Activated B cell treated with CpG ODN at 0.5 μM for 24 hours (primary cell): ENCODE measurements around the gene WIPF3. TPM values are rescaled to one million over a fixed set of nuclear protein-coding genes. Genes with fewer than 3 reads are reported as not detected.
A peak's percentile ranks its signal among the peaks of the same experiment; 100 is the strongest.

Experiments
- ATAC-seq: fragments of 200-7000 bp; cut with Tn5 transposase; one replicate; pipeline ENCODE4 v1.10.0; 2021; ENCODE audit warnings: low read depth, mild to moderate bottlenecking, moderate library complexity
- CTCF ChIA-PET: fragments of 350-600 bp; sonication (Branson Sonifier 250); formaldehyde crosslinking; loops from one replicate; lab custom pipeline; 2021; ENCODE audit warnings: antibody characterized with exemption; lab: Charles Lee
- POLR2A ChIA-PET: fragments of 350-600 bp; sonication (Branson Sonifier 250); formaldehyde crosslinking; loops from one replicate; lab custom pipeline; 2021; ENCODE audit warnings: antibody characterized with exemption; lab: Charles Lee
- DNase-seq: peaks from one replicate; pipeline ENCODE4 v3.0.0; 2022
- H3K27ac Mint-ChIP-seq: one replicate; pipeline ENCODE4 v1.8.0; 2020; ENCODE audit warnings: mixed read lengths
- H3K27me3 Mint-ChIP-seq: one replicate; pipeline ENCODE4 v1.8.0; 2021; ENCODE audit warnings: mixed read lengths
- H3K36me3 Mint-ChIP-seq: one replicate; pipeline ENCODE4 v1.8.0; 2021; ENCODE audit warnings: low read depth, mixed read lengths
- H3K4me1 Mint-ChIP-seq: one replicate; pipeline ENCODE4 v1.8.0; 2021; ENCODE audit warnings: mixed read lengths
- H3K4me3 Mint-ChIP-seq: one replicate; pipeline ENCODE4 v1.8.0; 2020; ENCODE audit warnings: mild to moderate bottlenecking, mixed read lengths
- H3K9me3 Mint-ChIP-seq: one replicate; pipeline ENCODE4 v1.8.0; 2020; ENCODE audit warnings: mixed read lengths
- intact Hi-C: fragments of 100-400 bp; cut with micrococcal nuclease; formaldehyde crosslinking; loops from one replicate; pipeline ENCODE4 v1.15.1; 2024
- total RNA-seq: library from RNA; stranded (reverse); gene quantifications from 2 replicates; pipeline ENCODE4 v1.2.3, GENCODE V29; 2022
- TF ChIP-seq, protein P1 (sequence below): fragments of 200-600 bp; IDR thresholded peaks from one replicate; pipeline ENCODE4 v1.8.0; 2022; ENCODE audit warnings: antibody characterized with exemption, mild to moderate bottlenecking

Gene WIPF3
- total RNA-seq, 1 donor from 2014 or later = not detected

DNA sequence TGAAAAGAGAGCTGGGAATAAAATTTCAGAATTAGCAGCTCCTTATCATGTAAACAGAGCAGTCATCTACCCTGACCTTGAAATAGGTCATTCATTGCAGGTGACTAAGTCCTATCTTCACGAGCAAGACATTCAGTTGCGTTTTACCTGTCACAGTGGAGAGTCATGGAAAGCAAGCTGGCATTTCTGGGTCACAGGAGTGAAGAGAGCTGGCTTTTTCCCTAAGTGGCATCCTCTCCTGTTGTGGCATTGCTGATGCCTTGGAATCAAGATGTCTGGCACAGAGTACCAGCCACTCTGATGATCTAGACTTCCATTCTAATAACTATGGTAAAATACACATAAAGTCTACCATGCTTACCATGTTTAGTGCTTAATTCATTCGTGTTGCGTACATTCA, 112.5 kb downstream of the WIPF3 start:
- H3K4me1 Mint-ChIP-seq = no peaks in the 10 kb centered on the region
- H3K4me3 Mint-ChIP-seq = no peak overlapping the region
- TF ChIP-seq, protein P1, sequence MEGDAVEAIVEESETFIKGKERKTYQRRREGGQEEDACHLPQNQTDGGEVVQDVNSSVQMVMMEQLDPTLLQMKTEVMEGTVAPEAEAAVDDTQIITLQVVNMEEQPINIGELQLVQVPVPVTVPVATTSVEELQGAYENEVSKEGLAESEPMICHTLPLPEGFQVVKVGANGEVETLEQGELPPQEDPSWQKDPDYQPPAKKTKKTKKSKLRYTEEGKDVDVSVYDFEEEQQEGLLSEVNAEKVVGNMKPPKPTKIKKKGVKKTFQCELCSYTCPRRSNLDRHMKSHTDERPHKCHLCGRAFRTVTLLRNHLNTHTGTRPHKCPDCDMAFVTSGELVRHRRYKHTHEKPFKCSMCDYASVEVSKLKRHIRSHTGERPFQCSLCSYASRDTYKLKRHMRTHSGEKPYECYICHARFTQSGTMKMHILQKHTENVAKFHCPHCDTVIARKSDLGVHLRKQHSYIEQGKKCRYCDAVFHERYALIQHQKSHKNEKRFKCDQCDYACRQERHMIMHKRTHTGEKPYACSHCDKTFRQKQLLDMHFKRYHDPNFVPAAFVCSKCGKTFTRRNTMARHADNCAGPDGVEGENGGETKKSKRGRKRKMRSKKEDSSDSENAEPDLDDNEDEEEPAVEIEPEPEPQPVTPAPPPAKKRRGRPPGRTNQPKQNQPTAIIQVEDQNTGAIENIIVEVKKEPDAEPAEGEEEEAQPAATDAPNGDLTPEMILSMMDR = no peak
- DNase-seq (no peak), ATAC-seq (no peak)
- ChIA-PET POLR2A (no interaction called here), CTCF (no interaction called here)
- peaks cover 54% of the 10 kb centered on the region for H3K36me3 Mint-ChIP-seq
- no peaks in the 10 kb centered on the region for H3K9me3 Mint-ChIP-seq
- no peak overlapping the region for H3K27ac Mint-ChIP-seq
- H3K27me3 Mint-ChIP-seq = no peaks in the 10 kb centered on the region
- intact Hi-C loops = no loop called here

DNA sequence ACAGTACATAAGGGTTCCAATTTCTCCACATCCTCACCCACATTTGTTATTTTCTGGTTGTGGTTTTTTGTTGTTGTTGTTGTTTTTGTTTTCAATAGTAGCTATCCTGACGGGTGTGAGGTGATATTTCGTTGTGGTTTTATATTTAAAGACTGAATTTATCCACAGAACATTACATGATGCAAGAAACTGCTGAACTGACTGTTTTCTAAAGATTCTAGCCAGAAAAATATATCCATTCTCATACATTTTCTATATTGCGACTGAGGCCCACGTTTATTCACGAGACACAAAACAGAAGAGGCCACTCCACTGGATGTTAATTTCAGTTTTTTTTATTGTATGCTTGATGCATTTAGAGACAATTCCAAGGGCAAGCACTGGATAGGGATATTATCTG, 113.5 kb downstream of the WIPF3 start:
- Mint-ChIP-seq H3K4me1 (no peaks in the 10 kb centered on the region), H3K36me3 (peaks cover 63% of the 10 kb centered on the region), H3K4me3 (no peak overlapping the region), H3K27me3 (no peaks in the 10 kb centered on the region), H3K27ac (no peak overlapping the region), H3K9me3 (no peaks in the 10 kb centered on the region)
- ATAC-seq = no peak
- ChIA-PET CTCF (interaction anchor here (1.1 to 1.5 kb wide), 2 partner anchors 15 to 49 kb away, joined by 3 read pairs; no protein-coding TSS in a partner anchor), POLR2A (no interaction called here)
- no peak for DNase-seq
- intact Hi-C loops = loop anchor here (2.0 kb wide), 2 partner anchors 493 to 645 kb away; no protein-coding TSS in a partner anchor
- TF ChIP-seq, protein P1 = no peak

DNA sequence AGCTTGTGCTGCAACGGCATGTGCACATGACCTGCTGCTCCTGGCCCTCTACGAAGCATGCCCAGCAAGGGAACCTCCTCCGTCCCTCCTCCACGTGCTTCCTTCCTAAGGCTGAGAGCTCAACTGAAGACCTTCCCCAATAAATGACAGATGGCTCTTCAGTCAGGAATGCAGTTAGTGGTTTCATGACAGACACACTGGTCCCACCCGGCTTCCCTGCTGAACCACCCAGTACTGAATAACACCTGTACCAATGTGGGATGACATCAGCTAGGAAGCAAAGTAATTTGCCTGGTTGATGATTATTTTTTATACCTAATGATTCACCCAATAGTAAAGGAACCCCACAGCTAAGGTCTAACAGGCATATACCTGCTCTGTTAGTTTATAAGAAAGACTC, 114.2 kb downstream of the WIPF3 start:
- CTCF ChIA-PET = interaction anchor here (0.9 to 3.5 kb wide), 9 partner anchors 8 to 285 kb away, joined by 3 to 25 read pairs (median 3); no protein-coding TSS in a partner anchor
- POLR2A ChIA-PET = no interaction called here
- DNase-seq (no peak), ATAC-seq (no peak)
- Mint-ChIP-seq H3K4me3 (no peak overlapping the region), H3K4me1 (no peaks in the 10 kb centered on the region), H3K36me3 (peaks cover 69% of the 10 kb centered on the region), H3K27ac (no peak overlapping the region), H3K9me3 (no peaks in the 10 kb centered on the region), H3K27me3 (no peaks in the 10 kb centered on the region)
- intact Hi-C loops = loop anchor here (2.0 kb wide), 2 partner anchors 492 to 644 kb away; no protein-coding TSS in a partner anchor
- TF ChIP-seq, protein P1 = no peak

DNA sequence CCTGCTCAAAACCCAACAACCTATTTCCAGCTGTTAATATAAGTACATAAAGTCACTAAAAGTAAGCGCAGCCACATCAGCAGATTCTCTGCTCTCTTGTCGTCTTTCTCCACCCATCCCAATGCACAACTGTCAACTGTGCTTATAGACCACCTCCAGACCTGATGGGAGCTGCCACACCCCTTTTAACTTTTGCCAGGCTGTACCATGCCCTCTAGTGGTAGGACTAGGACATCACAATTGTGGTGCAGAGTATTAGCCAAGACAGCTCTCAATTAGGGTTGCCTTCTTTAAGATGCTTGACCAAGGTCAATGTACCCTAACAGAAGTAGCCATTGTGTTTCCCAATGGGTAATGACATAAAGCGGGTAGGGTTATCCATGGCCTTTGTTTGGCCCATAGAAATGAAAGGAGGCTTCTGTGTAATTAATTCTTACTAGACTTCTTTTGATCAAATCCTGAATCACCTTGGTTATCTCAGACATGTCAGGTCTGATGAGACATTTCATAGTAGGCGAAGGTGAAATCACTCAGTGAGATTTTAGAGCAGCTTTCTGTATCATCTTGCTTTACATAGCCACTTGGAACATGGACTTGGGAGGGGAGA, 115.2 kb downstream of the WIPF3 start:
- H3K27me3 Mint-ChIP-seq = no peaks in the 10 kb centered on the region
- H3K4me1 Mint-ChIP-seq = no peaks in the 10 kb centered on the region
- H3K4me3 Mint-ChIP-seq = no peak overlapping the region
- peaks cover 73% of the 10 kb centered on the region for H3K36me3 Mint-ChIP-seq
- DNase-seq (no peak), ATAC-seq (peak; percentile 97)
- intact Hi-C loops = loop anchor here (1.0 to 2.0 kb wide), 4 partner anchors 43 to 643 kb away; no protein-coding TSS in a partner anchor
- CTCF ChIA-PET = interaction anchor here (0.9 to 3.5 kb wide), 15 partner anchors 8 to 999 kb away, joined by 3 to 25 read pairs (median 3); no protein-coding TSS in a partner anchor
- TF ChIP-seq, protein P1 = no peak
- no peaks in the 10 kb centered on the region for H3K9me3 Mint-ChIP-seq
- no peak overlapping the region for H3K27ac Mint-ChIP-seq
- POLR2A ChIA-PET = interaction anchor here (0.7 kb wide), 1 partner anchor 129 kb away, joined by 3 read pairs; no protein-coding TSS in a partner anchor

DNA sequence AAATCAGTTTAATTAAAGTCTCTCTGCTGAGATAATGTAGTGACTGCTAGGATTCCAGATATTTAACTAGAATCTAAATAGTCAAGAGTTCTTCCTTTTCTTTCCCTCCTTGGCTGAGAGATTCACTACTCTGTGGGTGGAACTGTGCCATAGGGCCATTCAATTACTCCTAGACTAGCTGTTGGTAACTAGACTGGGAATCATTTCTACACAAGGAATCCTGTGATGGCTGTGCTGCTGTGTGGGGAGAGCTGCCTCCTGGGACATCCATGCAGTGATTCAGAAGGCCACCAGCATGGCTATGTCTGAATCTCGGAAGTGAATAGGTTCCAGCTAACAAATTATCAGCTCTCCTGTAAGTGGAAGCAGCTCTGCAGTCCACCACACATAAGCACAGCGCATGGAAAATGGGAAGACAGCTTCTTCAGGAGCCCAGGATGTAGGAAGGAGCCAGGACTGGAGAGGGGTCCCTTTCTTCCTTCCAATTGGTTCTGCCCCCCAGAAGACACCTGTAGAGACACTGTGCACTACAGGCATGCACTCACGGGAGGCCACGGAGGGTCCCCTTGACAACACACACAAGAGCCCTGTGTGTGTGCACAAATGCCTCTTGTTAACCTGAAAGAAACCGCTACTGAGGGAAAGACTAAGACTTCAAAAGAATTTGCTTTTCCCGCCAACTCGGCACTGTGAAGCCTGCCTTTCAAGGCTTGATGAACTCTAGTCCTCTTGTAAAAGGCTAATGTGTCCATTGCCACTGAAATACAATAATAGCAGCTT, 116.8 kb downstream of the WIPF3 start:
- intact Hi-C loops = no loop called here
- CTCF ChIA-PET = interaction anchor here (2.0 to 3.5 kb wide), 2 partner anchors 139 to 641 kb away, joined by 8 to 25 read pairs; no protein-coding TSS in a partner anchor
- TF ChIP-seq, protein P1 = no peak
- Mint-ChIP-seq H3K9me3 (no peaks in the 10 kb centered on the region), H3K27ac (no peak overlapping the region), H3K27me3 (no peaks in the 10 kb centered on the region), H3K4me1 (no peaks in the 10 kb centered on the region), H3K36me3 (peaks cover 76% of the 10 kb centered on the region), H3K4me3 (no peak overlapping the region)
- ATAC-seq (no peak), DNase-seq (no peak)
- POLR2A ChIA-PET = interaction anchor here (0.6 kb wide), 1 partner anchor 16 kb away, joined by 3 read pairs; no protein-coding TSS in a partner anchor
